Mucosa of rectum (tissue), 2 donors: ENCODE results near the gene SULT2B1.

Source experiments
- H3K27ac ChIP-seq, 2 donors: one replicate each; pipeline ENCODE4 v1.7.0; 2013; ENCODE audit warnings: inconsistent platforms in 2 of 2, low read depth in 2 of 2, low read length in 2 of 2
- H3K27me3 ChIP-seq, 2 donors: one replicate each; pipeline ENCODE4 v1.7.0; 2013; ENCODE audit warnings: low read length in 2 of 2; ENCODE audit not compliant: control insufficient read depth in 2 of 2, insufficient read depth in 2 of 2
- H3K36me3 ChIP-seq, 2 donors: one replicate each; pipeline ENCODE4 v1.7.0; 2013; ENCODE audit warnings: low read length in 2 of 2; ENCODE audit not compliant: control insufficient read depth in 2 of 2, insufficient read depth in 2 of 2
- H3K4me1 ChIP-seq, 2 donors: one replicate each; pipeline ENCODE4 v1.7.0; 2013; ENCODE audit warnings: low read length in 2 of 2, mild to moderate bottlenecking in 1 of 2; ENCODE audit not compliant: control insufficient read depth in 2 of 2, insufficient read depth in 2 of 2
- H3K4me3 ChIP-seq, 2 donors: one replicate each; pipeline ENCODE4 v1.7.0; 2013; ENCODE audit warnings: low read length in 2 of 2
- H3K9ac ChIP-seq, 2 donors: one replicate each; pipeline ENCODE4 v1.7.0; 2013; ENCODE audit warnings: low read length in 2 of 2, low read depth in 1 of 2, mild to moderate bottlenecking in 1 of 2
- H3K9me3 ChIP-seq, 2 donors: one replicate each; pipeline ENCODE4 v1.7.0; 2013; ENCODE audit warnings: low read length in 2 of 2; ENCODE audit not compliant: control insufficient read depth in 2 of 2
- donor health status: healthy.
- donor health status: Normal muscosa, but diverticular disease.

SULT2B1 gene

GRCh38 chr19:48617146-48617937 lies 65.4 kb downstream of the SULT2B1 start:
- peak overlapping the region; percentile 95 to 97 for H3K27ac ChIP-seq
- peaks cover 25 to 26% of the 10 kb centered on the region in 2 donors for H3K36me3 ChIP-seq
- peak overlapping the region; percentile 90 to 98 for H3K4me3 ChIP-seq
- no peaks in the 10 kb centered on the region for H3K27me3 ChIP-seq
- H3K9me3 ChIP-seq, result no peaks in the 10 kb centered on the region
- H3K4me1 ChIP-seq, result peaks cover 43 to 47% of the 10 kb centered on the region in 2 donors
- peak overlapping the region; percentile 93 to 99 for H3K9ac ChIP-seq

GRCh38 chr19:48618278-48618915 lies 66.4 kb downstream of the SULT2B1 start:
- Histone ChIP-seq H3K9me3 (no peaks in the 10 kb centered on the region), H3K9ac (peak overlapping the region; percentile 93 to 99), H3K27me3 (no peaks in the 10 kb centered on the region), H3K36me3 (peaks cover 25 to 26% of the 10 kb centered on the region in 2 donors), H3K27ac (peak overlapping the region; percentile 95 to 97), H3K4me3 (peak overlapping the region; percentile 90 to 98), H3K4me1 (peaks cover 45 to 50% of the 10 kb centered on the region in 2 donors)

GRCh38 chr19:48618916-48619691 lies 67.1 kb downstream of the SULT2B1 start, which contains the start of the genes RPL18 and SPHK2:
Gene RPL18 (minus strand): TSS chr19:48619178. CDS start chr19:48619143, 35 bp downstream.
Gene SPHK2 (plus strand): TSS chr19:48619506. CDS start chr19:48620515, 1,009 bp downstream.
- H3K4me3 ChIP-seq, result peak within 1 kb of the TSS; percentile 90 to 98
- H3K4me1 ChIP-seq, result peaks cover 45 to 50% of the 10 kb centered on the region in 2 donors
- H3K9ac ChIP-seq, result peak within 1 kb of the TSS; percentile 93 to 99
- H3K9me3 ChIP-seq, result no peaks in the 10 kb centered on the region
- H3K27me3 ChIP-seq, result no peaks in the 10 kb centered on the region
- H3K36me3 ChIP-seq, result peaks cover 25 to 26% of the 10 kb centered on the region in 2 donors
- peak within 1 kb of the TSS; percentile 95 to 97 for H3K27ac ChIP-seq

GRCh38 chr19:48619692-48620585 lies 68.0 kb downstream of the SULT2B1 start:
- Histone ChIP-seq H3K27ac (peak overlapping the region; percentile 95 to 97), H3K36me3 (peaks cover 25 to 26% of the 10 kb centered on the region in 2 donors), H3K4me1 (peaks cover 48 to 54% of the 10 kb centered on the region in 2 donors), H3K9ac (peak overlapping the region; percentile 83 to 84), H3K9me3 (no peaks in the 10 kb centered on the region), H3K27me3 (no peaks in the 10 kb centered on the region), H3K4me3 (peak overlapping the region; percentile 89 to 98)

GRCh38 chr19:48623556-48624066 lies 71.6 kb downstream of the SULT2B1 start:
- Histone ChIP-seq H3K27me3 (no peaks in the 10 kb centered on the region), H3K9me3 (no peaks in the 10 kb centered on the region), H3K9ac (peak overlapping the region; percentile 60 to 79), H3K36me3 (peaks cover 0 to 2% of the 10 kb centered on the region in 2 donors), H3K4me1 (peaks cover 37 to 53% of the 10 kb centered on the region in 2 donors), H3K27ac (peak overlapping the region; percentile 55 to 86), H3K4me3 (peak overlapping the region; percentile 61 to 77)

- Histone ChIP-seq H3K27ac (peak overlapping the region; percentile 86 to 89), H3K4me3 (peak overlapping the region; percentile 69 to 77), H3K4me1 (peaks cover 37 to 55% of the 10 kb centered on the region in 2 donors), H3K9ac (peak overlapping the region; percentile 79), H3K9me3 (no peaks in the 10 kb centered on the region), H3K36me3 (peaks cover 0 to 2% of the 10 kb centered on the region in 2 donors), H3K27me3 (no peaks in the 10 kb centered on the region)
Measured at GRCh38 chr19:48624067-48624594, 72.2 kb downstream of the SULT2B1 start.

- H3K27ac ChIP-seq, result peak overlapping the region; percentile 86 to 89
- peaks cover 2% of the 10 kb centered on the region in 2 donors for H3K36me3 ChIP-seq
- peak overlapping the region; percentile 79 for H3K9ac ChIP-seq
- H3K9me3 ChIP-seq, result no peaks in the 10 kb centered on the region
- H3K27me3 ChIP-seq, result no peaks in the 10 kb centered on the region
- H3K4me1 ChIP-seq, result peaks cover 34 to 54% of the 10 kb centered on the region in 2 donors
- peak overlapping the region; percentile 69 to 77 for H3K4me3 ChIP-seq
Measured at GRCh38 chr19:48624791-48625723, 73.1 kb downstream of the SULT2B1 start.

GRCh38 chr19:48625891-48626327 lies 73.9 kb downstream of the SULT2B1 start:
- peaks cover 2% of the 10 kb centered on the region in 2 donors for H3K36me3 ChIP-seq
- H3K27ac ChIP-seq, result peak overlapping the region; percentile 86 to 89
- no peaks in the 10 kb centered on the region for H3K9me3 ChIP-seq
- H3K9ac ChIP-seq, result peak overlapping the region in 1 of 2 donors; percentile 79
- H3K4me3 ChIP-seq, result peak overlapping the region in 1 of 2 donors; percentile 69
- peaks cover 40 to 62% of the 10 kb centered on the region in 2 donors for H3K4me1 ChIP-seq
- H3K27me3 ChIP-seq, result no peaks in the 10 kb centered on the region
